H9 (cell line): ENCODE results near the gene C16orf87. TPM values are rescaled to one million over a fixed set of nuclear protein-coding genes. Genes with fewer than 3 reads are reported as not detected.

ENCODE experiments used
- DNase-seq: peaks from one replicate; pipeline ENCODE4 v3.0.0-alpha.2; 2017
- H2AFZ ChIP-seq: one replicate; pipeline ENCODE4 v1.6.1; 2013; ENCODE audit warnings: mild to moderate bottlenecking, low read length, control low read depth, moderate library complexity
- H2AK5ac ChIP-seq: 2 replicates; pipeline ENCODE4 v1.6.1; 2013; ENCODE audit warnings: low read length, control low read depth, mixed read lengths; ENCODE audit not compliant: insufficient read length
- H2BK120ac ChIP-seq: one replicate; pipeline ENCODE4 v1.6.1; 2013; ENCODE audit warnings: low read depth, mild to moderate bottlenecking, low read length, control low read depth, inconsistent platforms; ENCODE audit not compliant: poor library complexity, severe bottlenecking
- H2BK12ac ChIP-seq: 2 replicates; pipeline ENCODE4 v1.6.1; 2013; ENCODE audit warnings: low read length, control low read depth, mixed read lengths, low read depth; ENCODE audit not compliant: insufficient read length
- H2BK15ac ChIP-seq: 2 replicates; pipeline ENCODE4 v1.6.1; 2013; ENCODE audit warnings: low read depth, low read length, control low read depth
- H2BK20ac ChIP-seq: one replicate; pipeline ENCODE4 v1.6.1; 2013; ENCODE audit warnings: low read depth, mild to moderate bottlenecking, low read length, control low read depth, inconsistent platforms; ENCODE audit not compliant: poor library complexity, severe bottlenecking
- H2BK5ac ChIP-seq: 2 replicates; pipeline ENCODE4 v1.6.1; 2013; ENCODE audit warnings: low read length, control low read depth, mixed read lengths; ENCODE audit not compliant: insufficient read length
- H3K14ac ChIP-seq: 2 replicates; pipeline ENCODE4 v1.6.1; 2013; ENCODE audit warnings: low read length, control low read depth; ENCODE audit not compliant: insufficient read depth
- H3K18ac ChIP-seq: 2 replicates; pipeline ENCODE4 v1.6.1; 2013; ENCODE audit warnings: low read depth, mild to moderate bottlenecking, mixed read lengths, low read length, control low read depth; ENCODE audit not compliant: insufficient read length
- H3K23ac ChIP-seq: 2 replicates; pipeline ENCODE4 v1.6.1; 2013; ENCODE audit warnings: low read length, control low read depth, mixed read lengths, low read depth; ENCODE audit not compliant: insufficient read length
- H3K23me2 ChIP-seq: 2 replicates; pipeline ENCODE4 v1.6.1; 2013; ENCODE audit warnings: low read depth, mild to moderate bottlenecking, mixed read lengths, low read length, control low read depth; ENCODE audit not compliant: insufficient read length, poor library complexity, severe bottlenecking
- H3K27ac ChIP-seq: 2 replicates; pipeline ENCODE4 v1.5.1; 2013; ENCODE audit warnings: low read length, control low read depth, mixed read lengths, low read depth; ENCODE audit not compliant: insufficient read length
- H3K27me3 ChIP-seq: 2 replicates; pipeline ENCODE4 v1.6.1; 2013; ENCODE audit warnings: low read length, control low read depth, inconsistent platforms; ENCODE audit not compliant: insufficient read depth
- H3K4ac ChIP-seq: 2 replicates; pipeline ENCODE4 v1.6.1; 2013; ENCODE audit warnings: low read depth, mild to moderate bottlenecking, control low read depth, inconsistent platforms, low read length, moderate library complexity
- H3K4me1 ChIP-seq: 2 replicates; pipeline ENCODE4 v1.6.1; 2013; ENCODE audit warnings: low read length, control low read depth, inconsistent platforms; ENCODE audit not compliant: insufficient read depth
- H3K4me2 ChIP-seq: 2 replicates; pipeline ENCODE4 v1.6.1; 2013; ENCODE audit warnings: low read length, control low read depth, mixed read lengths; ENCODE audit not compliant: insufficient read length, insufficient read depth
- H3K56ac ChIP-seq: 2 replicates; pipeline ENCODE4 v1.6.1; 2013; ENCODE audit warnings: low read depth, mild to moderate bottlenecking, mixed read lengths, low read length, control low read depth; ENCODE audit not compliant: insufficient read length
- H3K79me1 ChIP-seq: 2 replicates; pipeline ENCODE4 v1.6.1; 2013; ENCODE audit warnings: low read depth, mild to moderate bottlenecking, moderate library complexity, low read length, control low read depth, inconsistent platforms; ENCODE audit not compliant: insufficient read depth, poor library complexity, severe bottlenecking
- H3K79me2 ChIP-seq: 2 replicates; pipeline ENCODE4 v1.6.1; 2013; ENCODE audit warnings: low read length, control low read depth, inconsistent platforms; ENCODE audit not compliant: insufficient read depth
- H3K9ac ChIP-seq: 2 replicates; pipeline ENCODE4 v1.6.1; 2013; ENCODE audit warnings: low read length, control low read depth, mixed read lengths; ENCODE audit not compliant: insufficient read length; ENCODE audit errors: extremely low read depth
- H3K9me3 ChIP-seq: one replicate; pipeline ENCODE4 v1.6.1; 2013; ENCODE audit warnings: low read depth, low read length, inconsistent platforms; ENCODE audit not compliant: control insufficient read depth
- H3T11ph ChIP-seq: one replicate; pipeline ENCODE4 v1.6.1; 2013; ENCODE audit warnings: mild to moderate bottlenecking, low read length, control low read depth, inconsistent platforms
- H4K20me1 ChIP-seq: one replicate; pipeline ENCODE4 v1.6.1; 2013; ENCODE audit not compliant: control insufficient read depth, insufficient read length, insufficient read depth
- H4K5ac ChIP-seq: 2 replicates; pipeline ENCODE4 v1.6.1; 2013; ENCODE audit warnings: low read depth, mild to moderate bottlenecking, mixed read lengths, low read length, control low read depth; ENCODE audit not compliant: insufficient read length
- H4K8ac ChIP-seq: replicated peaks from 2 replicates; pipeline ENCODE4 v1.6.1; 2013; ENCODE audit warnings: low read length, control low read depth, mixed read lengths, low read depth; ENCODE audit not compliant: insufficient read length
- H4K91ac ChIP-seq: 2 replicates; pipeline ENCODE4 v1.6.1; 2013; ENCODE audit warnings: low read depth, mild to moderate bottlenecking, moderate library complexity, mixed read lengths, low read length, control low read depth; ENCODE audit not compliant: insufficient read length
- H3K27ac Mint-ChIP-seq, 3 experiments: 2 replicates in 2 of 3; 3 replicates in 1 of 3; pipeline ENCODE4 v1.8.0; 2020 to 2021; ENCODE audit warnings: mixed read lengths in 3 of 3, mild to moderate bottlenecking in 1 of 3, moderate library complexity in 1 of 3
- H3K27me3 Mint-ChIP-seq: 2 replicates; pipeline ENCODE4 v1.8.0; 2021; ENCODE audit warnings: low read depth, mild to moderate bottlenecking, moderate library complexity, mixed read lengths
- H3K36me3 Mint-ChIP-seq, 3 experiments: 2 replicates in 2 of 3; 3 replicates in 1 of 3; pipeline ENCODE4 v1.8.0; 2020 to 2021; ENCODE audit warnings: low read depth in 3 of 3, mixed read lengths in 3 of 3; ENCODE audit not compliant: insufficient read depth in 1 of 3
- H3K4me1 Mint-ChIP-seq, 2 experiments: 2 replicates each; pipeline ENCODE4 v1.8.0; 2020; ENCODE audit warnings: mixed read lengths in 2 of 2
- H3K4me3 Mint-ChIP-seq, 2 experiments: 2 replicates in 1 of 2; 3 replicates in 1 of 2; pipeline ENCODE4 v1.8.0; 2020 to 2021; ENCODE audit warnings: mild to moderate bottlenecking in 2 of 2, mixed read lengths in 2 of 2, moderate library complexity in 1 of 2
- H3K9me3 Mint-ChIP-seq, 2 experiments: 2 replicates in 1 of 2; 3 replicates in 1 of 2; pipeline ENCODE4 v1.8.0; 2020; ENCODE audit warnings: mild to moderate bottlenecking in 2 of 2, mixed read lengths in 2 of 2, moderate library complexity in 1 of 2
- CTCF ChIP-seq: fragments of 200-600 bp; sonication (generic); conservative IDR thresholded peaks from 3 replicates; pipeline ENCODE4 v1.8.0; 2021; ENCODE audit warnings: antibody characterized with exemption, mild to moderate bottlenecking
- WGBS: extraction: QIAGEN DNeasy Blood & Tissue Kit; methylation state at CpG from one replicate; pipeline ENCODE4 v1.1.7; 2013; ENCODE audit warnings: missing lambda C conversion rate, low lambda C conversion rate, mixed read lengths; ENCODE audit not compliant: insufficient read length; ENCODE audit errors: extremely low coverage; 5-methylcytosine and 5-hydroxymethylcytosine counted together
- total RNA-seq: library from RNA; stranded (reverse); gene quantifications from 2 replicates; pipeline ENCODE4 v1.2.1, GENCODE V29; 2021

C16orf87 gene
- total RNA-seq, 1 experiment from 2014 or later: 16.7 TPM

GRCh38 chr16:46747777-46748651, 83.0 kb downstream of the C16orf87 start, which contains the start of gene MYLK3:
Gene MYLK3, minus strand, starts transcription at chr16:46748344. Its CDS starts 151 bp downstream, at chr16:46748193.
- Histone ChIP-seq H3K23ac (no peak within 1 kb of the TSS), H3K56ac (no peak within 1 kb of the TSS), H3T11ph (no peak within 1 kb of the TSS), H4K8ac (no peak within 1 kb of the TSS), H2AK5ac (no peak within 1 kb of the TSS), H4K20me1 (no peaks in the 10 kb centered on the region), H4K5ac (no peak within 1 kb of the TSS), H3K9ac (no peak within 1 kb of the TSS), H3K4ac (no peak within 1 kb of the TSS; the same call in 1 of the 2 replicates), H2BK15ac (no peak within 1 kb of the TSS), H3K4me2 (no peak within 1 kb of the TSS), H3K23me2 (no peaks in the 10 kb centered on the region), H4K91ac (peak within 1 kb of the TSS; percentile 47), H3K79me1 (no peaks in the 10 kb centered on the region), H2BK5ac (no peak within 1 kb of the TSS), H3K14ac (peak within 1 kb of the TSS; percentile 62; the same call in 1 of the 2 replicates), H3K18ac (peak within 1 kb of the TSS; percentile 63), H3K4me1 (0 out of 2 replicates have a peak, but pooled peaks cover 6% of the 10 kb centered on the region), H3K27ac (no peak within 1 kb of the TSS), H3K79me2 (no peaks in the 10 kb centered on the region), H3K9me3 (no peaks in the 10 kb centered on the region), H3K27me3 (no peaks in the 10 kb centered on the region), H2BK12ac (peak within 1 kb of the TSS; percentile 16), H2AFZ (no peak within 1 kb of the TSS), H2BK20ac (no peak within 1 kb of the TSS), H2BK120ac (no peak within 1 kb of the TSS)
- Mint-ChIP-seq H3K4me3 (peak within 1 kb of the TSS in 1 of 2 experiments; percentile 44; a peak in 2 of 5 replicates), H3K27me3 (no peaks in the 10 kb centered on the region), H3K9me3 (no peaks in the 10 kb centered on the region), H3K4me1 (peaks cover 33 to 38% of the 10 kb centered on the region in 2 experiments), H3K36me3 (no peaks in the 10 kb centered on the region), H3K27ac (peak within 1 kb of the TSS in 2 of 3 experiments; percentile 63 to 87; a peak in 5 of 7 replicates)
- DNase-seq: peak; percentile 78
- no peak for TF ChIP-seq CTCF
- no CpG with 5 or more reads among the region's 25 CpGs for WGBS
